RCC 7860 (cell line): ENCODE results near the gene GRID2.

ENCODE experiments used
- DNase-seq: peaks from one replicate; pipeline ENCODE4 v3.0.0-alpha.2; 2015; ENCODE audit warnings: low spot score
- FAIRE-seq: peaks from 2 replicates; lab custom pipeline; 2012; peaks lifted over from hg19 to GRCh38; lab: Jason Lieb, UNC

GRID2 gene

GRCh38 chr4:93718233-93718632 lies 1414.5 kb downstream of the GRID2 start:
- DNase-seq (no peak), FAIRE-seq (no peak)

DNA sequence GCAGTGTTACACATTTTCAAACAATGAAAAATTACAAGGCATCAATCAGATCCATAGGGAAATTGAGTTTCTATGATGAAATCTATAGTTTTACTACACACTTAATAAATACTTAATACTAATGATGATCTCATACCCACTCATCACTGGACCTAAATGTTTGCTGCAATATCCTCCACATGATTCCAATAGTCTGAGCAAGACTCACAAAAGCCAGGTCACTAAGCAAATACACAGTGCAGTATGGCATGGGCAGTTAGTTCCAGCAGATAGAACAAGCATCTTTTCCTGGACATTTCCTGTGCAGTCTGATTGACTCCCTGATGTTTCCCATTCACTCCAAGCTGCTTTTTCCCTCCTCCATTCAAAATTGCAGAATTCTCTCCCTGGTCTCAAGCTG lies 1415.8 kb downstream of the GRID2 start:
- no peak for DNase-seq
- no peak for FAIRE-seq

DNA sequence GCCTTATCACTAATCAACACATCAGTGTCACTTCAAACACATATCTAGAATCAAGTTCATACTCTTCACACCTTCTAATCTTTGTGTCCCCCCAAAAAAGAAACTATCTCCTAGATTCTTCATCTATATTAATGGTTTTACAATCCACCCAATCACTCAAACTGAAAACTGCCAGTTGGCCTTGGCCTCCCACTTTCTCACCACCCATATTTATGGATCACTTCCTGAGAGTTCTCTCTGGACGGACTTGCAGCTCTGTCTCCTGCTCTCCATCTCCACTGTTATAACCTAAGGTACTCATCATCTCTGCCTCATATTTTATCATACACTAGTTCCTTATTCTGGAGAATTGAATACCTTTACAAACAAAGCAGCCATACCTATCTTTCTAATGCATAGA lies 1418.7 kb downstream of the GRID2 start:
- no peak for FAIRE-seq
- DNase-seq: no peak

DNA sequence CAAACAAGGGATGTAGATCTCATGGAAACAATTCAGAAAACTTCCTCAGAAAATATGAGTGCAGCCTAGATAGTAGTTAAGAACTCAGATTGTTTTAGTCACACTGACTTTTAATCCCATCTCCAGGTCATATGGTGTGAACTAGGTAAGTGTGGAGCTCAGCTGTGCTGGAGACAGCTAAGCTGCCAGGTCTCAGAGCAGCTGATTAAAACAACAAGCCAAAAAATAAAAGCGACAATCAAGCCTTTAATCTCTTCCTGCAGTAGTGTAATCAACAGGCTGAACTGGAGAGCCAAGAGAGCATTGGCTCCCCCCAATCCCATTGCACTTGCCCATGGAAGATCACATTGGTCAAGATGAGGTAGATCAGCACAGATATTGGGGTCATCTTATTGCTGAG lies 1426.5 kb downstream of the GRID2 start:
- DNase-seq (no peak), FAIRE-seq (no peak)

- FAIRE-seq: no peak
- DNase-seq: no peak
These were observed 1427.0 kb downstream of the GRID2 start for GRCh38 chr4:93730760-93731159.

GRCh38 chr4:93731456-93731855 lies 1427.7 kb downstream of the GRID2 start:
- DNase-seq (no peak), FAIRE-seq (no peak)

GRCh38 chr4:93732509-93732908 lies 1428.7 kb downstream of the GRID2 start:
- FAIRE-seq: no peak

DNA sequence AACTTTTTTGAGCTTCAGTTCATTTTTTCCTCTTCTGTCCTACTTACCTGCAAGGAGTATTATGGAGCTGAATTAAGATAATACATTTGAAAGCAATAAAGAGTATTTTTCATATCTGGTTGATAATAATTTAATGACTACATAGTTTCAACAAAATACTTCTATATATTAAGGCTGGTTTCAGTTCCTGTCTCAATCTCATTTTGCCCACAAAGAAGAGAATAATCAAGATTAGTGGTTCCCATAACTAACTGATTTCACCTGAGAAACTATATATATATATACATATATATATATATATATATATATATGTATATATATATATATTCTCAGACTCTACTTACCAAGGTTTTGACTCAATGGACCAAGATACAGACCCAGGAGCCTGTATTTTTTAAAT lies 1437.1 kb downstream of the GRID2 start:
- FAIRE-seq: no peak

More at GRCh38 chr4:93732509-93732908, 1428.7 kb downstream of the GRID2 start:
- no peak for DNase-seq

DNA sequence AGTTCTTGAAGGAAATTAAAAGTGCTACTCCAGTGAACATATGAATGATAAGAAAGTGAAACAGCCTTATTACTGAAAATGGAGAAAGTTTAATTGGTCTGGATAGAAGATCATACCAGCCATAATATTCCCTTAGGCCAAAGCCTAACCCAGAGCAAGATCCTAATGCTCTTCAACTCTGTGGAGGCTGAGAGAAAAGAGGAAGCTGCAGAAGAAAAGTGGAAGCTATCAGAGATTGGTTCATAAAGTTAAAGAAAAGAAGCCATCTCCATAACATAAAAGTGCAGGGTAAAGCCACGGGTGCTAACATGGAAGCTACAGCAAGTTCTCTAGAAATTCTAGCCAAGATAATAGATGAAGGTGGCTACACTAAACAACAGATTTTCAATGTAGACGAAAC lies 1439.3 kb downstream of the GRID2 start:
- DNase-seq (no peak), FAIRE-seq (no peak)

More for the DNA sequence above, 1437.1 kb downstream of the GRID2 start:
- DNase-seq: no peak

- no peak for DNase-seq
These were observed 1439.9 kb downstream of the GRID2 start for GRCh38 chr4:93743635-93744034.

GRCh38 chr4:93744961-93745360 lies 1441.2 kb downstream of the GRID2 start:
- FAIRE-seq (no peak), DNase-seq (no peak)

More at GRCh38 chr4:93743635-93744034, 1439.9 kb downstream of the GRID2 start:
- FAIRE-seq: no peak

DNA sequence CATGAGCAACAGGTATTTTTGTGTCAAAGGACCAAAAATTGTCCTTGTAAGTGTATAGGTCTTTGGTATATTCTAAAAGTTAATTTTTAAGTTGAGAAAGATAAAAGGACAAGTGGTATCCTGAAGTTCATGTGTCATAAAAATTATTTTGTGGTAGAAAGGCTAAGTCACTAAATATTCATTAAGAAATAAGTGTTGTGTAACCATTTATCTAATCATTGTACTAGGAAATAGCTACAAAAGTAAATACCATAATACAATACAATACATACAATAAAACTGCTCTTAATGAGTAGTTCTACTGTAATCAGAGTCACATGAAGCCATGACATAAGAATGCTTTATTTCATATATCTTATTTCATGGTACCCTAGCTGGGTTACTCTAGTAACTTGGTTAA lies 1442.3 kb downstream of the GRID2 start:
- FAIRE-seq: no peak
- no peak for DNase-seq

DNA sequence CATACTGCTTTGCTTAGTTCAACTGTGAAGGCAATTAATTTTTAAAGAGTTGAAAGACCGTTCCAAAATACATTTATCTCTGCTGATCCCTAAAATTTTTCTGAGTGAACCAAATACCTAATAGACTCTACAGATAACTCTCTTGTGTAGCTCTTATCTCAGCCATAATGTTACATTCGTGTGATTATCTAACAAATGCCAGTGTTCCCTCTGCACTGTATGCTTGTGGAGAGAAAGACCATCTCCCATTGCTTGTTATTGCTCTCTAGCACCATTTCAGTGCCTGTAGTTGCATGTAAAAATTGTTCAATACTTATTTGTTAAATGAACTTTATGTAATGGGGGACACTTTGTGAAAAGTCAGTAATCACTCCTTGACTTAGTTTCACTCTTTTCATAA lies 1443.5 kb downstream of the GRID2 start:
- FAIRE-seq (no peak), DNase-seq (no peak)

- FAIRE-seq (no peak), DNase-seq (no peak)
These were observed 1444.9 kb downstream of the GRID2 start for GRCh38 chr4:93748373-93749291.

- FAIRE-seq (no peak), DNase-seq (no peak)
These were observed 1445.6 kb downstream of the GRID2 start for GRCh38 chr4:93749292-93749761.

DNA sequence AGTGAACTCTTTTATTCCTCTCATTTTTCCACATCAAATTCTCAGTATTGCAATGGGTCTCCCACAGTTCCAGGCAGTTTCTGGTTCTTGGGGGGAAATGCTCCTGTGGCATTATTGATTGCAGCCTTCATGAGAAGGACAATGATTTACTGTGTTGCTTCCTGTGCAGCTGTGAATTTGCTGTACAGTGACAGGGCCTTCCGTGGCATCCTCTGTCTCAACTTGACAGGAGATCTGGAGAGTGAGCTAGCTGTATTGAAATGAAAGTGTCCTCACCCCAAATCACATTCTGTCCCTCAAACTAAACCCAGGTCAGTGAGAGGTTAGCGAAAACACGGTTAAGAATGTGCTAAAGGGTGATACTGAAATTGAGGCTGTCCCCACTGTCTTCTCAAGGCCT lies 1447.6 kb downstream of the GRID2 start:
- FAIRE-seq (no peak), DNase-seq (no peak)

GRCh38 chr4:93756101-93756500 lies 1452.3 kb downstream of the GRID2 start:
- DNase-seq (no peak), FAIRE-seq (no peak)

- no peak for FAIRE-seq
These were observed 1455.7 kb downstream of the GRID2 start for GRCh38 chr4:93759506-93759905.

GRCh38 chr4:93760284-93760683 lies 1456.5 kb downstream of the GRID2 start:
- DNase-seq: no peak
- FAIRE-seq: no peak

More at GRCh38 chr4:93759506-93759905, 1455.7 kb downstream of the GRID2 start:
- DNase-seq: no peak

GRCh38 chr4:93761286-93761685 lies 1457.5 kb downstream of the GRID2 start:
- no peak for DNase-seq
- FAIRE-seq: no peak

DNA sequence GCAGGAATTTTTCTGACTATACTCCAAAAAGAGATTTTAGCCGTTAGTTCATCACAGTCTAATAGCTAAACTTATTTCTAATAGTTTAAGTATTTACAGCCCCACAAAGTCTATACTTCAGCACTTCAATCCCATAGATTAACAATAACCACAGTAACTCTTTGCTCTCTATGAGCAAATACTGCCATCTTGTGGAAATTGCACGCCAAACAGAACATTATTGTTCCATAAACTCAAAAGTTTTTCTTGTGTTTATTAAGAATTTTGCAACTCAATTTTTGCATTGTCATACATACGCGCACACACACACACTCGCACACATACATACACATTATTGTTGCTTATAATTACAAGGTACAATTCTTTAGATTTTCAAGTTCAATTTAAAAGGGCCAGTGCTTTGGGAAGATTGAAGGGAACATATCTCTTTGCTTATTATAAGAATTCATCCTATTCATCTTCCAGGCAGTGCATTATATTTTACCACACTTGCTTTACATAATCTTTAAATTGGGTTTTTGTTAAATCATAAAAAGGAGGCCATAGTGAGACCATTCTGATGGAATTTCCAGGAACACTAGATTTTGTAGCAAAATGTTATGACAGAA lies 1461.0 kb downstream of the GRID2 start:
- DNase-seq (peak; percentile 18), FAIRE-seq (peak; percentile 38)

GRCh38 chr4:93767917-93768316 lies 1464.2 kb downstream of the GRID2 start:
- no peak for DNase-seq

More at GRCh38 chr4:93767917-93768316, 1464.2 kb downstream of the GRID2 start:
- FAIRE-seq: no peak
